CD4-positive, alpha-beta T cell (primary cell): ENCODE measurements around the gene BDKRB2. TPM values are rescaled to one million over a fixed set of nuclear protein-coding genes. Genes with fewer than 3 reads are reported as not detected.

Experiments
- ATAC-seq: fragments of 200-7000 bp; cut with Tn5 transposase; one replicate; pipeline ENCODE4 v1.10.0; 2022; ENCODE audit warnings: mild to moderate bottlenecking; ENCODE audit not compliant: poor library complexity
- CTCF ChIA-PET: fragments of 350-600 bp; sonication (Branson Sonifier 250); formaldehyde crosslinking; loops from one replicate; lab custom pipeline; 2021; ENCODE audit warnings: antibody characterized with exemption, inconsistent platforms; lab: Charles Lee
- POLR2A ChIA-PET: fragments of 350-600 bp; sonication (Branson Sonifier 250); formaldehyde crosslinking; loops from one replicate; lab custom pipeline; 2021; ENCODE audit warnings: antibody characterized with exemption, inconsistent platforms; lab: Charles Lee
- DNase-seq, 14 experiments: peaks; one replicate each; pipeline ENCODE4 v3.0.0-alpha.2; 2013 to 2020; ENCODE audit warnings: mixed read lengths in 2 of 14
- H3K27ac ChIP-seq, 2 donors: one replicate each; pipeline versions ENCODE4 v1.5.1 to v1.7.0; 2013; ENCODE audit warnings: low read length in 2 of 2, low read depth in 1 of 2, mild to moderate bottlenecking in 1 of 2
- H3K27me3 ChIP-seq, 2 experiments: 1 replicate in 1 of 2; 2 replicates in 1 of 2; pipeline versions ENCODE4 v1.6.1 to v1.7.0; 2013; ENCODE audit warnings: low read length in 2 of 2, control low read depth in 1 of 2, mild to moderate bottlenecking in 1 of 2, moderate library complexity in 1 of 2; ENCODE audit not compliant: insufficient read depth in 2 of 2, control insufficient read depth in 1 of 2
- H3K36me3 ChIP-seq: one replicate; pipeline ENCODE4 v1.6.1; 2013; ENCODE audit warnings: low read length, control low read depth; ENCODE audit not compliant: insufficient read depth
- H3K4me1 ChIP-seq: one replicate; pipeline ENCODE4 v1.6.1; 2013; ENCODE audit warnings: low read length, control low read depth; ENCODE audit not compliant: insufficient read depth
- H3K4me3 ChIP-seq: one replicate; pipeline ENCODE4 v1.5.1; 2013; ENCODE audit warnings: mild to moderate bottlenecking, low read length, moderate library complexity
- H3K9me3 ChIP-seq, 2 experiments: 1 replicate in 1 of 2; 2 replicates in 1 of 2; pipeline versions ENCODE4 v1.6.1 to v1.7.0; 2013; ENCODE audit warnings: low read length in 2 of 2, mild to moderate bottlenecking in 2 of 2, control low read depth in 1 of 2, moderate library complexity in 1 of 2; ENCODE audit not compliant: control insufficient read depth in 1 of 2, insufficient read depth in 1 of 2
- H3K27ac Mint-ChIP-seq: one replicate; pipeline ENCODE4 v1.8.0; 2020; ENCODE audit warnings: mixed read lengths
- H3K27me3 Mint-ChIP-seq: one replicate; pipeline ENCODE4 v1.8.0; 2021; ENCODE audit warnings: mixed read lengths
- H3K36me3 Mint-ChIP-seq: one replicate; pipeline ENCODE4 v1.8.0; 2021; ENCODE audit warnings: low read depth, mixed read lengths
- H3K4me1 Mint-ChIP-seq: one replicate; pipeline ENCODE4 v1.8.0; 2021; ENCODE audit warnings: low read depth, mixed read lengths
- H3K4me3 Mint-ChIP-seq: one replicate; pipeline ENCODE4 v1.8.0; 2020; ENCODE audit warnings: mild to moderate bottlenecking, mixed read lengths
- H3K9me3 Mint-ChIP-seq: one replicate; pipeline ENCODE4 v1.8.0; 2020; ENCODE audit warnings: mixed read lengths
- intact Hi-C, 2 experiments: fragments of 100-400 bp; cut with DNase I in 1 of 2; cut with micrococcal nuclease in 1 of 2; formaldehyde crosslinking; loops; one replicate each; pipeline versions ENCODE4 v1.15.1 to v1.9.0; 2023 to 2025; cut with DNase I, micrococcal nuclease
- total RNA-seq, 174 experiments: library from RNA in 2 of 174; stranded (reverse) in 2 of 174; gene quantifications; one replicate each; pipeline ENCODE4 v1.2.3 and lab custom pipeline; 2021 to 2026
- TF ChIP-seq, protein P1 (sequence below): fragments of 200-600 bp; IDR thresholded peaks from one replicate; pipeline ENCODE4 v1.8.0; 2022; ENCODE audit warnings: antibody characterized with exemption, mild to moderate bottlenecking

BDKRB2 gene
- total RNA-seq, 2 experiments from 2014 or later, result not detected

DNA sequence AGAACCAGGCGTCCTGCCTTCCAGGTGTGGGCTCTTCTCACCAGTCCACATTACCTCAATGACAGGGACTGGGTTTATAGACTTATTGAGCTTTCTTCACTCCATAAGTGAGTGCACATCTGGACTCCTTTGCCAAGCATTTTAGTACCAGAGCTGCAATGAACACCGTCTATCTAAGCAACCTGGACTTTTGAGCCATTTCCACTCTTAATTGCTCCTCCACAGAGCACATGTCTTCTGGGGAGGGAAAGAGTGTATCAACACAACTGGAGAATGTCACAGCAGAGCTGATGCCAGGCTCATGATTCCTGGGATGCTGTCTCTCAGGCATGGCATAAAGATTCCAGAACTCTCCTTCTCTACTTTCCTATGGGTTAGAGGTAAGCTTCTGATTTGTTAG, 43.0 kb upstream of the BDKRB2 start:
- Histone ChIP-seq H3K9me3 (no peaks in the 10 kb centered on the region), H3K36me3 (no peaks in the 10 kb centered on the region), H3K27me3 (no peaks in the 10 kb centered on the region), H3K4me3 (no peak overlapping the region), H3K4me1 (no peaks in the 10 kb centered on the region), H3K27ac (no peak overlapping the region)
- no peaks in the 10 kb centered on the region for H3K36me3 Mint-ChIP-seq
- no peak overlapping the region for H3K27ac Mint-ChIP-seq
- POLR2A ChIA-PET, result interaction anchor here (0.6 to 1.0 kb wide), 2 partner anchors 35 to 46 kb away, joined by 3 read pairs; no protein-coding TSS in a partner anchor
- no peak overlapping the region for H3K4me3 Mint-ChIP-seq
- no peaks in the 10 kb centered on the region for H3K9me3 Mint-ChIP-seq
- H3K27me3 Mint-ChIP-seq, result peaks cover 4% of the 10 kb centered on the region
- ATAC-seq (no peak), DNase-seq (no peak)
- H3K4me1 Mint-ChIP-seq, result no peaks in the 10 kb centered on the region
- intact Hi-C loops, result no loop called here
- CTCF ChIA-PET, result no interaction called here
- TF ChIP-seq, protein P1, sequence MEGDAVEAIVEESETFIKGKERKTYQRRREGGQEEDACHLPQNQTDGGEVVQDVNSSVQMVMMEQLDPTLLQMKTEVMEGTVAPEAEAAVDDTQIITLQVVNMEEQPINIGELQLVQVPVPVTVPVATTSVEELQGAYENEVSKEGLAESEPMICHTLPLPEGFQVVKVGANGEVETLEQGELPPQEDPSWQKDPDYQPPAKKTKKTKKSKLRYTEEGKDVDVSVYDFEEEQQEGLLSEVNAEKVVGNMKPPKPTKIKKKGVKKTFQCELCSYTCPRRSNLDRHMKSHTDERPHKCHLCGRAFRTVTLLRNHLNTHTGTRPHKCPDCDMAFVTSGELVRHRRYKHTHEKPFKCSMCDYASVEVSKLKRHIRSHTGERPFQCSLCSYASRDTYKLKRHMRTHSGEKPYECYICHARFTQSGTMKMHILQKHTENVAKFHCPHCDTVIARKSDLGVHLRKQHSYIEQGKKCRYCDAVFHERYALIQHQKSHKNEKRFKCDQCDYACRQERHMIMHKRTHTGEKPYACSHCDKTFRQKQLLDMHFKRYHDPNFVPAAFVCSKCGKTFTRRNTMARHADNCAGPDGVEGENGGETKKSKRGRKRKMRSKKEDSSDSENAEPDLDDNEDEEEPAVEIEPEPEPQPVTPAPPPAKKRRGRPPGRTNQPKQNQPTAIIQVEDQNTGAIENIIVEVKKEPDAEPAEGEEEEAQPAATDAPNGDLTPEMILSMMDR, result no peak

DNA sequence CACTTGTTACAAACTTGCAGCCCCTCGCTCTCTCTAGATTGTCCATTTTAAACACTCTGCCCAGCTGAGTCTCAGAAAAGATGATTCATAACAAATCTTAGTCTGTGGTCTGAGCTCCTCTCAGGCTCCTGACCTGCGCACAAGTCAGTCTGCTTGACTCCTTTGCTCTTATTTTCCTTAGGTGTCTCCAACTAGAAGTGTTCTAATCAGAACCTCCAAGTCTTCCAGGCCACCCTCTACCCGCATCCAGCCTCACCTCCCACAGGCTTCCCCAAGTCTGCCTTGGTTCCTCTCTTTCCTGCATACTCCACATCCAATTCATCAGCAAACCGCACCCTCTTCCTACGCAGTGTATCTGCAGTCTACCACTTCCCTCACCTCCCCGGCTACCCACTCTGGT, 42.4 kb upstream of the BDKRB2 start:
- Mint-ChIP-seq H3K27ac (no peak overlapping the region), H3K36me3 (no peaks in the 10 kb centered on the region), H3K4me3 (no peak overlapping the region), H3K27me3 (peaks cover 4% of the 10 kb centered on the region), H3K4me1 (no peaks in the 10 kb centered on the region), H3K9me3 (no peaks in the 10 kb centered on the region)
- H3K4me3 ChIP-seq, result no peak overlapping the region
- H3K9me3 ChIP-seq, result no peaks in the 10 kb centered on the region
- TF ChIP-seq, protein P1, result no peak
- intact Hi-C loops, result no loop called here
- ATAC-seq, result no peak
- H3K4me1 ChIP-seq, result no peaks in the 10 kb centered on the region
- H3K27me3 ChIP-seq, result no peaks in the 10 kb centered on the region
- ChIA-PET CTCF (no interaction called here), POLR2A (interaction anchor here (1.0 kb wide), 1 partner anchor 36 kb away, joined by 3 read pairs; no protein-coding TSS in a partner anchor)
- H3K36me3 ChIP-seq, result no peaks in the 10 kb centered on the region
- DNase-seq, result no peak
- H3K27ac ChIP-seq, result no peak overlapping the region

DNA sequence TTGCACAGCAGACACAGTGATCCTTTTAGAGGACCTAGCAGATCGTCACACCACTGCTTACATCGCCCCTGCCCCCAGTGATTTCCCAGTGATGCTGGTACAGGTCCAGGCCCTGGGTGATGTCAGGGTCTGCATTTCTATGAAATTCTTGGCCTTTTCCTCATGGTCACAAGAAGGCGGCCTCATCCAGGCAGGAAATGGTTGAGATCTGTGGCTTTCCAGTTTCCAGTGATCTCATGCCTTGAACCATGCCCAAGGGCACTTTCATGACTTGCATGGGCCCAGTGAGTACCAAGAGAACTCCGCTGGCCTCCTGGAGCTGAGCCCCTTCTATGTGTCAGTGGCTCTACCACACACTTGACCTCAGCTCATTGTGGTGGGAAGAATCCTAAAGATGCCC, 41.9 kb upstream of the BDKRB2 start:
- H3K27ac Mint-ChIP-seq, result no peak overlapping the region
- no peaks in the 10 kb centered on the region for H3K36me3 Mint-ChIP-seq
- Histone ChIP-seq H3K27ac (no peak overlapping the region), H3K27me3 (no peaks in the 10 kb centered on the region), H3K4me1 (no peaks in the 10 kb centered on the region), H3K9me3 (no peaks in the 10 kb centered on the region), H3K36me3 (no peaks in the 10 kb centered on the region), H3K4me3 (no peak overlapping the region)
- DNase-seq, result no peak
- POLR2A ChIA-PET, result no interaction called here
- H3K4me1 Mint-ChIP-seq, result no peaks in the 10 kb centered on the region
- CTCF ChIA-PET, result no interaction called here
- peaks cover 4% of the 10 kb centered on the region for H3K27me3 Mint-ChIP-seq
- ATAC-seq, result no peak
- TF ChIP-seq, protein P1, result no peak
- H3K9me3 Mint-ChIP-seq, result no peaks in the 10 kb centered on the region
- H3K4me3 Mint-ChIP-seq, result no peak overlapping the region
- intact Hi-C loops, result no loop called here
